Tibial nerve (tissue), 4 donors: ENCODE data around the gene SLC5A11. TPM values are rescaled to one million over a fixed set of nuclear protein-coding genes. Genes with fewer than 3 reads are reported as not detected.

ENCODE experiments used
- DNase-seq, 2 donors: peaks; one replicate each; pipeline ENCODE4 v3.0.0-alpha.2; 2019; ENCODE audit warnings: low spot score in 2 of 2
- H3K27ac ChIP-seq, 4 donors: fragments of 200-600 bp; sonication (generic) in 3 of 4; one replicate each; pipeline ENCODE4 v1.5.1; 2017 to 2019; ENCODE audit warnings: mild to moderate bottlenecking in 1 of 4
- H3K27me3 ChIP-seq, 2 donors: fragments of 200-600 bp; sonication (generic) in 1 of 2; one replicate each; pipeline versions ENCODE4 v1.5.1 to v1.6.0; 2017 to 2019
- H3K36me3 ChIP-seq, 3 donors: fragments of 200-600 bp; sonication (generic); one replicate each; pipeline ENCODE4 v1.5.1; 2018 to 2019
- H3K4me1 ChIP-seq, 4 donors: fragments of 200-600 bp; sonication (generic) in 3 of 4; one replicate each; pipeline ENCODE4 v1.5.1; 2017 to 2019
- H3K4me3 ChIP-seq, 4 donors: fragments of 200-600 bp; sonication (generic) in 3 of 4; one replicate each; pipeline ENCODE4 v1.5.1; 2017 to 2019; ENCODE audit warnings: mild to moderate bottlenecking in 1 of 4, moderate library complexity in 1 of 4
- H3K9me3 ChIP-seq, 4 donors: fragments of 200-600 bp; sonication (generic) in 3 of 4; one replicate each; pipeline ENCODE4 v1.5.1; 2017 to 2019
- CTCF ChIP-seq, 5 experiments: fragments of 200-600 bp in 3 of 5; fragments of 450-650 bp in 2 of 5; sonication (generic) in 3 of 5; IDR thresholded peaks; one replicate each; pipeline ENCODE4 v1.5.1; 2016 to 2019; ENCODE audit warnings: antibody characterized with exemption in 5 of 5, mild to moderate bottlenecking in 3 of 5, moderate library complexity in 2 of 5
- EP300 ChIP-seq, 2 donors: sonication (generic); formaldehyde crosslinking; IDR thresholded peaks; one replicate each; pipeline ENCODE4 v1.6.1; 2017; ENCODE audit warnings: antibody characterized with exemption in 2 of 2, mild to moderate bottlenecking in 1 of 2
- POLR2A ChIP-seq, 2 donors: fragments of 450-650 bp; IDR thresholded peaks; one replicate each; pipeline ENCODE4 v1.6.1; 2017; ENCODE audit warnings: antibody characterized with exemption in 2 of 2, mild to moderate bottlenecking in 2 of 2, moderate library complexity in 2 of 2
- WGBS, 2 donors: methylation state at CpG; one replicate each; pipeline ENCODE4 v1.1.5; 2018; 5-methylcytosine and 5-hydroxymethylcytosine counted together
- total RNA-seq, 4 donors: library from RNA; depleted of rRNA; stranded (reverse); fragments of >200 nt; gene quantifications; one replicate each; pipeline ENCODE4 v1.1.0, GENCODE V29; 2016

The SLC5A11 gene
- total RNA-seq, 4 donors from 2014 or later, result not detected

- Histone ChIP-seq H3K4me3 (no peak overlapping the region), H3K27ac (no peak overlapping the region), H3K9me3 (no peaks in the 10 kb centered on the region), H3K27me3 (no peaks in the 10 kb centered on the region), H3K36me3 (peaks cover 0 to 70% (median 5%) of the 10 kb centered on the region in 3 donors), H3K4me1 (no peaks in the 10 kb centered on the region)
- TF ChIP-seq EP300 (IDR thresholded peaks at IDR 0.05) (no peak), POLR2A (IDR thresholded peaks at IDR 0.05) (no peak), CTCF (IDR thresholded peaks at IDR 0.05) (no peak)
- 94% methylated on average over 5 of the region's 5 CpGs for WGBS, 2 donors
- DNase-seq, result no peak
Measured at GRCh38 chr16:24917891-24918290, 72.1 kb downstream of the SLC5A11 start.

GRCh38 chr16:24918641-24919040 lies 72.9 kb downstream of the SLC5A11 start:
- Histone ChIP-seq H3K36me3 (peaks cover 0 to 77% (median 5%) of the 10 kb centered on the region in 3 donors), H3K27me3 (no peaks in the 10 kb centered on the region), H3K4me1 (no peaks in the 10 kb centered on the region), H3K9me3 (no peaks in the 10 kb centered on the region), H3K27ac (no peak overlapping the region), H3K4me3 (no peak overlapping the region)
- TF ChIP-seq CTCF (IDR thresholded peaks at IDR 0.05), result no peak
- WGBS, 2 donors, result 82 to 88% methylated on average over 10 of the region's 10 CpGs
- no peak for DNase-seq

GRCh38 chr16:24919536-24919935 lies 73.8 kb downstream of the SLC5A11 start:
- peaks cover 0 to 86% (median 5%) of the 10 kb centered on the region in 3 donors for H3K36me3 ChIP-seq
- 94% methylated on average over 8 of the region's 8 CpGs for WGBS, 2 donors
- no peaks in the 10 kb centered on the region for H3K4me1 ChIP-seq
- H3K27ac ChIP-seq, result no peak overlapping the region
- H3K27me3 ChIP-seq, result no peaks in the 10 kb centered on the region
- H3K4me3 ChIP-seq, result no peak overlapping the region
- DNase-seq, result no peak
- no peaks in the 10 kb centered on the region for H3K9me3 ChIP-seq
- TF ChIP-seq EP300 (IDR thresholded peaks at IDR 0.05), result no peak
- TF ChIP-seq CTCF (IDR thresholded peaks at IDR 0.05), result no peak
- no peak for TF ChIP-seq POLR2A (IDR thresholded peaks at IDR 0.05)

- Histone ChIP-seq H3K9me3 (no peaks in the 10 kb centered on the region), H3K4me1 (no peaks in the 10 kb centered on the region), H3K27me3 (no peaks in the 10 kb centered on the region), H3K4me3 (no peak overlapping the region), H3K27ac (no peak overlapping the region), H3K36me3 (peaks cover 2 to 93% (median 5%) of the 10 kb centered on the region in 3 donors)
- no peak for TF ChIP-seq EP300 (IDR thresholded peaks at IDR 0.05)
- TF ChIP-seq CTCF (IDR thresholded peaks at IDR 0.05), result no peak
- no peak for TF ChIP-seq POLR2A (IDR thresholded peaks at IDR 0.05)
- no peak for DNase-seq
- WGBS, 2 donors, result 91 to 97% methylated on average over 3 of the region's 3 CpGs
Measured at GRCh38 chr16:24920568-24920967, 74.8 kb downstream of the SLC5A11 start.

- TF ChIP-seq EP300 (IDR thresholded peaks at IDR 0.05) (no peak), CTCF (IDR thresholded peaks at IDR 0.05) (no peak), POLR2A (IDR thresholded peaks at IDR 0.05) (no peak)
- H3K4me3 ChIP-seq, result no peak overlapping the region
- H3K36me3 ChIP-seq, result peaks cover 4 to 95% (median 5%) of the 10 kb centered on the region in 3 donors
- DNase-seq, result no peak
- no peaks in the 10 kb centered on the region for H3K9me3 ChIP-seq
- no peaks in the 10 kb centered on the region for H3K27me3 ChIP-seq
- H3K27ac ChIP-seq, result no peak overlapping the region
- H3K4me1 ChIP-seq, result no peaks in the 10 kb centered on the region
- WGBS, 2 donors, result 92 to 95% methylated on average over 8 of the region's 8 CpGs
Measured at GRCh38 chr16:24921229-24921628, 75.5 kb downstream of the SLC5A11 start.
